Measurements from ENCODE around the gene BSND. TPM values are rescaled to one million over a fixed set of nuclear protein-coding genes. Genes with fewer than 3 reads are reported as not detected.

BSND gene
- total and polyA plus RNA-seq, 9 donors, result 0.10 to 0.46 (median 0.10) TPM; not detected in 6

- TF ChIP-seq POLR2A (IDR thresholded peaks at IDR 0.05) (no peak), EP300 (IDR thresholded peaks at IDR 0.05) (no peak)
- TF ChIP-seq, protein P1, sequence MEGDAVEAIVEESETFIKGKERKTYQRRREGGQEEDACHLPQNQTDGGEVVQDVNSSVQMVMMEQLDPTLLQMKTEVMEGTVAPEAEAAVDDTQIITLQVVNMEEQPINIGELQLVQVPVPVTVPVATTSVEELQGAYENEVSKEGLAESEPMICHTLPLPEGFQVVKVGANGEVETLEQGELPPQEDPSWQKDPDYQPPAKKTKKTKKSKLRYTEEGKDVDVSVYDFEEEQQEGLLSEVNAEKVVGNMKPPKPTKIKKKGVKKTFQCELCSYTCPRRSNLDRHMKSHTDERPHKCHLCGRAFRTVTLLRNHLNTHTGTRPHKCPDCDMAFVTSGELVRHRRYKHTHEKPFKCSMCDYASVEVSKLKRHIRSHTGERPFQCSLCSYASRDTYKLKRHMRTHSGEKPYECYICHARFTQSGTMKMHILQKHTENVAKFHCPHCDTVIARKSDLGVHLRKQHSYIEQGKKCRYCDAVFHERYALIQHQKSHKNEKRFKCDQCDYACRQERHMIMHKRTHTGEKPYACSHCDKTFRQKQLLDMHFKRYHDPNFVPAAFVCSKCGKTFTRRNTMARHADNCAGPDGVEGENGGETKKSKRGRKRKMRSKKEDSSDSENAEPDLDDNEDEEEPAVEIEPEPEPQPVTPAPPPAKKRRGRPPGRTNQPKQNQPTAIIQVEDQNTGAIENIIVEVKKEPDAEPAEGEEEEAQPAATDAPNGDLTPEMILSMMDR (IDR thresholded peaks at IDR 0.05), result no peak
- no peak overlapping the region for H3K4me3 ChIP-seq
- H3K27ac ChIP-seq, result no peak overlapping the region
- H3K9me3 ChIP-seq, result no peaks in the 10 kb centered on the region
- H3K27me3 ChIP-seq, result no peaks in the 10 kb centered on the region
- no peak for DNase-seq
- 20 to 25% (median 24%) methylated on average over 9 of the region's 9 CpGs for WGBS, 3 donors
- H3K4me1 ChIP-seq (ENCODE audit: insufficient read depth), result no peaks in the 10 kb centered on the region
- intact Hi-C loops (cut with DNase I), result no loop called here
- H3K36me3 ChIP-seq, result no peaks in the 10 kb centered on the region
Measured at GRCh38 chr1:55038974-55039341, 40.2 kb downstream of the BSND start.

DNA sequence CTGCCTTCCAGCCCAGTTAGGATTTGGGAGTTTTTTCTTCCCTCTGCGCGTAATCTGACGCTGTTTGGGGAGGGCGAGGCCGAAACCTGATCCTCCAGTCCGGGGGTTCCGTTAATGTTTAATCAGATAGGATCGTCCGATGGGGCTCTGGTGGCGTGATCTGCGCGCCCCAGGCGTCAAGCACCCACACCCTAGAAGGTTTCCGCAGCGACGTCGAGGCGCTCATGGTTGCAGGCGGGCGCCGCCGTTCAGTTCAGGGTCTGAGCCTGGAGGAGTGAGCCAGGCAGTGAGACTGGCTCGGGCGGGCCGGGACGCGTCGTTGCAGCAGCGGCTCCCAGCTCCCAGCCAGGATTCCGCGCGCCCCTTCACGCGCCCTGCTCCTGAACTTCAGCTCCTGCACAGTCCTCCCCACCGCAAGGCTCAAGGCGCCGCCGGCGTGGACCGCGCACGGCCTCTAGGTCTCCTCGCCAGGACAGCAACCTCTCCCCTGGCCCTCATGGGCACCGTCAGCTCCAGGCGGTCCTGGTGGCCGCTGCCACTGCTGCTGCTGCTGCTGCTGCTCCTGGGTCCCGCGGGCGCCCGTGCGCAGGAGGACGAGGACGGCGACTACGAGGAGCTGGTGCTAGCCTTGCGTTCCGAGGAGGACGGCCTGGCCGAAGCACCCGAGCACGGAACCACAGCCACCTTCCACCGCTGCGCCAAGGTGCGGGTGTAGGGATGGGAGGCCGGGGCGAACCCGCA lies 40.8 kb downstream of the BSND start, which contains the start of gene PCSK9:
TSS of gene PCSK9 (plus strand) at position 207 of the 741 bp plus-strand sequence. CDS start at position 497, 290 bp downstream.
- intact Hi-C loops (cut with DNase I), result no loop called here
- no peaks in the 10 kb centered on the region for H3K27me3 ChIP-seq
- no peak for DNase-seq
- 1% methylated on average over 54 to 67 of the region's 67 CpGs for WGBS, 3 donors
- no peaks in the 10 kb centered on the region for H3K9me3 ChIP-seq
- no peak for TF ChIP-seq POLR2A (IDR thresholded peaks at IDR 0.05)
- TF ChIP-seq, protein P1 (IDR thresholded peaks at IDR 0.05), result no peak
- no peak for TF ChIP-seq EP300 (IDR thresholded peaks at IDR 0.05)
- H3K4me1 ChIP-seq (ENCODE audit: insufficient read depth), result no peaks in the 10 kb centered on the region
- no peak within 1 kb of the TSS for H3K27ac ChIP-seq
- no peak within 1 kb of the TSS for H3K4me3 ChIP-seq
- no peaks in the 10 kb centered on the region for H3K36me3 ChIP-seq

- Histone ChIP-seq H3K27me3 (no peaks in the 10 kb centered on the region), H3K27ac (no peak overlapping the region), H3K4me3 (no peak overlapping the region), H3K36me3 (no peaks in the 10 kb centered on the region), H3K9me3 (no peaks in the 10 kb centered on the region), H3K4me1 (ENCODE audit: insufficient read depth) (no peaks in the 10 kb centered on the region)
- TF ChIP-seq EP300 (IDR thresholded peaks at IDR 0.05), result no peak
- DNase-seq, result no peak
- intact Hi-C loops (cut with DNase I), result no loop called here
- WGBS, 3 donors, result 12 to 14% (median 13%) methylated on average over 45 to 49 of the region's 49 CpGs
Measured at GRCh38 chr1:55040083-55040932, 41.6 kb downstream of the BSND start.

DNA sequence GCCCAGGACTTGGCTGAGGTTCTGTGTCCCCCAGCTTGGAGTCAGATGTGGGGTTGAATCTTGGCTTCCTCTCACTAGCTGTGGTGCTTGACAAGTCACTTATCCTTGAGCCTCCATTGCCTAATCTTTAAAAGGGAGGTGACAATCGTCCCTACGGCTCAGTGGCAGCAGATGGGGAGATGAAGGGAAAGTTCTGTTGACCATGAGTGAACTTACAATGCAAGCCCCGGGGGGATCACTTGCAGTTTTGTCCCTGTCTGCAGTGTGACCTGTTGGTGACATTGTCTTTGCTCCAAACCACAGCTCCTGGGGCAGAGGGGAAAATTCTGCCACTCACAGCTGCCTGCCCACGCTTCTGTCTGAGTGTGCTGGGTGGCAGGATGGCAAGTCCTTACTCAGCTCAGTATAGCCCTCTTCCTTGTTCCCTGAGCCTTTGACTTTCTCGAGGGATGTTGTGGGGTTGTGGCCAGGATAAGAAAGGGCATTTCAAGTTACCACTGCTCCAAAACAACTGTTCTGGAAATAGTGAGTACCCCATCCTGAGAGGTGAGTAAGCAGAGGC lies 42.3 kb downstream of the BSND start:
- TF ChIP-seq, protein P1 (IDR thresholded peaks at IDR 0.05), result no peak
- no peak for TF ChIP-seq EP300 (IDR thresholded peaks at IDR 0.05)
- TF ChIP-seq POLR2A (IDR thresholded peaks at IDR 0.05), result no peak
- H3K9me3 ChIP-seq, result no peaks in the 10 kb centered on the region
- intact Hi-C loops (cut with DNase I), result no loop called here
- no peak overlapping the region for H3K4me3 ChIP-seq
- DNase-seq, result no peak
- WGBS, 3 donors, result 61 to 67% (median 66%) methylated on average over 5 of the region's 5 CpGs
- no peaks in the 10 kb centered on the region for H3K27me3 ChIP-seq
- no peaks in the 10 kb centered on the region for H3K36me3 ChIP-seq
- H3K27ac ChIP-seq, result no peak overlapping the region
- H3K4me1 ChIP-seq (ENCODE audit: insufficient read depth), result no peaks in the 10 kb centered on the region

Data from ovary (tissue), 9 donors.